Transverse colon (tissue), 4 donors: ENCODE measurements around the gene PHGDH. TPM values are rescaled to one million over a fixed set of nuclear protein-coding genes. Genes with fewer than 3 reads are reported as not detected.

Experiments used
- DNase-seq: peaks from one replicate; pipeline ENCODE4 v3.0.0-alpha.2; 2019
- H3K27ac ChIP-seq, 4 donors: fragments of 200-600 bp; sonication (generic); 2 replicates each; pipeline ENCODE4 v1.5.1; 2016 to 2018; ENCODE audit warnings: inconsistent platforms in 4 of 4
- H3K27me3 ChIP-seq: fragments of 200-600 bp; sonication (generic); 2 replicates; pipeline ENCODE4 v1.5.1; 2017; ENCODE audit warnings: inconsistent platforms
- H3K36me3 ChIP-seq, 4 donors: fragments of 200-600 bp; sonication (generic); 2 replicates each; pipeline ENCODE4 v1.5.1; 2017 to 2019; ENCODE audit warnings: inconsistent platforms in 4 of 4
- H3K4me1 ChIP-seq, 4 donors: fragments of 200-600 bp; sonication (generic); 2 replicates each; pipeline ENCODE4 v1.5.1; 2017 to 2020; ENCODE audit warnings: inconsistent platforms in 4 of 4
- H3K4me3 ChIP-seq, 4 donors: fragments of 200-600 bp; sonication (generic); 1 replicate in 1 of 4; 2 replicates in 3 of 4; pipeline versions ENCODE4 v1.5.1 to v1.6.1; 2017 to 2019; ENCODE audit warnings: inconsistent platforms in 4 of 4
- H3K9me3 ChIP-seq, 2 donors: fragments of 200-600 bp; sonication (generic); 2 replicates each; pipeline ENCODE4 v1.5.1; 2017 to 2019; ENCODE audit warnings: inconsistent platforms in 2 of 2
- EP300 ChIP-seq: sonication (generic); formaldehyde crosslinking; IDR thresholded peaks from one replicate; pipeline ENCODE4 v1.6.1; 2017; ENCODE audit warnings: antibody characterized with exemption, low read depth
- POLR2A ChIP-seq: fragments of 450-650 bp; IDR thresholded peaks from one replicate; pipeline ENCODE4 v1.6.1; 2016; ENCODE audit warnings: antibody characterized with exemption, mild to moderate bottlenecking, moderate library complexity
- POLR2AphosphoS5 ChIP-seq, 3 donors: sonication (generic); formaldehyde crosslinking; IDR thresholded peaks; one replicate each; pipeline ENCODE4 v1.6.1; 2016; ENCODE audit warnings: antibody characterized with exemption in 3 of 3
- WGBS, 2 donors: methylation state at CpG; one replicate each; pipeline ENCODE4 v1.1.5; 2018; ENCODE audit warnings: low coverage in 1 of 2; 5-methylcytosine and 5-hydroxymethylcytosine counted together
- in situ Hi-C, 4 donors: fragments of 200-750 bp; cut with MboI; loops; one replicate each; pipeline versions ENCODE4 v1.15.0 to v1.15.1; 2017; ENCODE audit warnings: low sequenced_read_pairs in 3 of 4, low pct_ligation_motif_present in 1 of 4, low pct_unique_long_range_greater_than_20kb in 1 of 4
- intact Hi-C: fragments of 100-400 bp; cut with DNase I; formaldehyde crosslinking; loops from one replicate; pipeline ENCODE4 v1.15.1; 2023; ENCODE audit warnings: low total_unique reads
- total RNA-seq, 4 donors: library from RNA; depleted of rRNA; stranded (reverse); fragments of >200 nt; gene quantifications; one replicate each; pipeline ENCODE4 v1.1.0, GENCODE V29; 2016
- TF ChIP-seq, protein P1 (sequence below), 5 experiments: fragments of 200-600 bp in 3 of 5; fragments of 450-650 bp in 2 of 5; sonication (generic) in 3 of 5; IDR thresholded peaks; 1 replicate in 2 of 5; 2 replicates in 3 of 5; pipeline ENCODE4 v1.5.1; 2016 to 2017; ENCODE audit warnings: antibody characterized with exemption in 5 of 5, inconsistent platforms in 3 of 5, mild to moderate bottlenecking in 2 of 5, moderate library complexity in 1 of 5

Gene PHGDH
- total RNA-seq, 4 donors from 2014 or later = 4.2 to 11.9 (median 8.1) TPM

DNA sequence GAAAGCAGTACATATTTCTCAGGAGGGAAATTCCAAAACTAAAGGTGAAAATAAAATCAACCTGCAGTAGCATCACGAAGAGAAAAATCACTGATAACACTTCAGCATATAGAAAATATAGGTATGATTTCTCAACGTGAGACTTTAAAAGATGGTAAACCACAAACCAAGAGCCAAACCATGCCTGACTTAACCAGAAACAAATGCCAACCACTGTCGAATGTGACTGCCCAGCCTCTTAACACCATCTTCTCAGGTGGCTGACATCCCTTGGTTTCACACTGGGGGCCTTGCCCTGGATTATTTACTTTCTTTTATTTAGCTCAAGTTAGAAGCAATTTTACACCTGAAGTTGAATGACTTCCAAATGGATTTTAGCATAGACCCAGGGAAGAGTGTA lies 46.9 kb downstream of the PHGDH start:
- Histone ChIP-seq H3K27me3 (no peaks in the 10 kb centered on the region), H3K36me3 (peaks cover 0 to 10% (median 0%) of the 10 kb centered on the region in 4 donors), H3K4me3 (no peak overlapping the region), H3K4me1 (no peaks in the 10 kb centered on the region), H3K27ac (no peak overlapping the region), H3K9me3 (no peaks in the 10 kb centered on the region)
- in situ Hi-C loops (loop anchor here in 2 of 4 donors (10.0 kb wide), 2 partner anchors 46 to 186 kb away; no protein-coding TSS in a partner anchor), intact Hi-C loops (no loop called here)
- 65 to 72% methylated on average over 3 of the region's 3 CpGs for WGBS, 2 donors
- no peak for DNase-seq
- TF ChIP-seq, protein P1, sequence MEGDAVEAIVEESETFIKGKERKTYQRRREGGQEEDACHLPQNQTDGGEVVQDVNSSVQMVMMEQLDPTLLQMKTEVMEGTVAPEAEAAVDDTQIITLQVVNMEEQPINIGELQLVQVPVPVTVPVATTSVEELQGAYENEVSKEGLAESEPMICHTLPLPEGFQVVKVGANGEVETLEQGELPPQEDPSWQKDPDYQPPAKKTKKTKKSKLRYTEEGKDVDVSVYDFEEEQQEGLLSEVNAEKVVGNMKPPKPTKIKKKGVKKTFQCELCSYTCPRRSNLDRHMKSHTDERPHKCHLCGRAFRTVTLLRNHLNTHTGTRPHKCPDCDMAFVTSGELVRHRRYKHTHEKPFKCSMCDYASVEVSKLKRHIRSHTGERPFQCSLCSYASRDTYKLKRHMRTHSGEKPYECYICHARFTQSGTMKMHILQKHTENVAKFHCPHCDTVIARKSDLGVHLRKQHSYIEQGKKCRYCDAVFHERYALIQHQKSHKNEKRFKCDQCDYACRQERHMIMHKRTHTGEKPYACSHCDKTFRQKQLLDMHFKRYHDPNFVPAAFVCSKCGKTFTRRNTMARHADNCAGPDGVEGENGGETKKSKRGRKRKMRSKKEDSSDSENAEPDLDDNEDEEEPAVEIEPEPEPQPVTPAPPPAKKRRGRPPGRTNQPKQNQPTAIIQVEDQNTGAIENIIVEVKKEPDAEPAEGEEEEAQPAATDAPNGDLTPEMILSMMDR (IDR thresholded peaks at IDR 0.05) = no peak
- TF ChIP-seq POLR2A (no peak), EP300 (no peak), POLR2AphosphoS5 (IDR thresholded peaks at IDR 0.05) (no peak)

DNA sequence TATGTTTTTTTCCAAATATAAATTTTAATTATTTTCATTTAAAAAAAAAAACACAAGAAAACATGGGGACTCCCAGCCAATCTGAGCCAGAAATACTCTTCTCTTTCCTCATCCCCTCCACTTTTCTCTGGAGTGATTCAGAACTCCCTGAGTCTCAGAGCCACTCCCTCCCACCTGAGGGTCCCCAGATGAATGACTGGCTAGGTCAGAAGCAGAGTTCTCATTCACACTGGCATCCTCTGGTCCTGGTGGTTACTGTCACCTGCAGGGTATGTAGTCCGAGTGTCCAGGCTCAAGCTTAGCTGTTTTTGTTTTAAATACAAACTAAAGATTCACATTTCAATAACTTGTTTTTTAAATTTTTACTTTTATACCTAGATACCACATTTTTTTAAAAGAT lies 50.7 kb downstream of the PHGDH start:
- in situ Hi-C loops = no loop called here
- Histone ChIP-seq H3K4me1 (peaks cover 0 to 19% (median 5%) of the 10 kb centered on the region in 4 donors), H3K9me3 (no peaks in the 10 kb centered on the region), H3K4me3 (no peak overlapping the region), H3K27me3 (no peaks in the 10 kb centered on the region), H3K27ac (no peak overlapping the region), H3K36me3 (peaks cover 0 to 10% (median 0%) of the 10 kb centered on the region in 4 donors)
- intact Hi-C loops = no loop called here
- WGBS, 2 donors = 83 to 87% methylated on average over 1 of the region's 1 CpG
- TF ChIP-seq, protein P1 (IDR thresholded peaks at IDR 0.05) = no peak
- TF ChIP-seq POLR2A (no peak), POLR2AphosphoS5 (IDR thresholded peaks at IDR 0.05) (no peak), EP300 (no peak)
- no peak for DNase-seq

DNA sequence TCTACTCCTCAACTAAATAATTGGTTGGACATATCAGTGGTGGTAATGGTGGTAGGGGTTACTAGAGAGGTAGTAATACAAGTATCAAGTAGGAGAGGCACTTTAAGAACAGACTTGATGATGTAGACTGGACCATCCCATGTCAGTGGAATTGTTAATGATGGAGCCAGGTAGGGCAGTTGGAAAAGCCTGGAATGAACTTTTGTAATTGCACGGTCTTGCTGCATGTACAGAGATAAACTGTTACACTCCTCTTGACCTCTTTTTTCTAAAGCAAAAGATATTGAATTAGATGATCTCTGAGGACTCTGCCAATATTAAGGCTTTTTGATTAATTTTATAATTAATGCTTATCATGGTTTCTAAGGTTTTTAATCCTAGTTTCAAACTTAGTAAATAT lies 51.2 kb downstream of the PHGDH start:
- intact Hi-C loops = no loop called here
- no peaks in the 10 kb centered on the region for H3K9me3 ChIP-seq
- H3K4me3 ChIP-seq = no peak overlapping the region
- H3K36me3 ChIP-seq = peaks cover 0 to 10% (median 0%) of the 10 kb centered on the region in 4 donors
- DNase-seq = no peak
- TF ChIP-seq, protein P1 (IDR thresholded peaks at IDR 0.05) = no peak
- TF ChIP-seq EP300 (no peak), POLR2AphosphoS5 (IDR thresholded peaks at IDR 0.05) (no peak), POLR2A (no peak)
- H3K27me3 ChIP-seq = no peaks in the 10 kb centered on the region
- peaks cover 0 to 19% (median 5%) of the 10 kb centered on the region in 4 donors for H3K4me1 ChIP-seq
- WGBS, 2 donors = 63 to 100% methylated on average over 1 of the region's 1 CpG
- H3K27ac ChIP-seq = no peak overlapping the region
- in situ Hi-C loops = no loop called here

DNA sequence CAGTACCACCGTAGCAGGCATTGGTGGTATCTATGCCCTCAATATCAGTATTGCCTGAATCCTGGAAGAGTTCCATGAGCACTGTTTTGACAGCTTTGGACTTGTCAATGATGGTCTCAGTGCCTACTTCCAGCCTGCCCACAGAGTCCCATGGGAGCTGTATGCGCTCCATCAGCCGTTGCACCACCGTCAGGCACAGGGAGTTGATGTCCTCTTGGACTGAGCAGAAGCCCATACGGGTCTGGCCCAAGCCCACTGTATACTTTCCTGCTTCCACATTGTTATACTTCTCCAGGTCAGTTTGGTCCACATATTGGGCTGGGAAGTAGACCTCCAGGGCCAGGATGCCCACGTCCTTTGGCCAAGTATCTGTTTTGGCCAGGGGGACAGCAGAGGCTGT lies 52.5 kb downstream of the PHGDH start:
- H3K4me3 ChIP-seq = no peak overlapping the region
- intact Hi-C loops (no loop called here), in situ Hi-C loops (no loop called here)
- DNase-seq = no peak
- TF ChIP-seq POLR2AphosphoS5 (IDR thresholded peaks at IDR 0.05) = peak in 1 of 3 donors; percentile 32
- TF ChIP-seq, protein P1 (IDR thresholded peaks at IDR 0.05) = no peak
- H3K9me3 ChIP-seq = no peaks in the 10 kb centered on the region
- WGBS, 2 donors = 82 to 83% methylated on average over 3 to 6 of the region's 6 CpGs
- H3K27me3 ChIP-seq = no peaks in the 10 kb centered on the region
- no peaks in the 10 kb centered on the region for H3K36me3 ChIP-seq
- H3K4me1 ChIP-seq = peaks cover 0 to 30% (median 7%) of the 10 kb centered on the region in 4 donors
- H3K27ac ChIP-seq = no peak overlapping the region
